NCI-H526 treated with DMSO at 0.1 percent for 48 hours (cell line): ENCODE measurements around the gene MORC3.
"Not testable (repeated sequence)": the region's sequence is repeated elsewhere in the genome, so short reads cannot be mapped to it uniquely, and the experiment has no call there.

ENCODE experiments used
- DNase-seq: peaks from one replicate; lab custom pipeline; 2025; lab: John Stamatoyannopoulos, UW

MORC3 gene

GRCh38 chr21:36319767-36320420 is at the start of gene MORC3:
TSS of gene MORC3 (plus strand) at chr21:36320197. CDS start at chr21:36320265, 68 bp downstream.
- peak; percentile 99 for DNase-seq

- not testable (repeated sequence) for DNase-seq
These were observed 49.0 kb upstream of the MORC3 start for GRCh38 chr21:36270786-36271695.

GRCh38 chr21:36274128-36274527 is 45.9 kb upstream of the MORC3 start:
- no peak for DNase-seq

- DNase-seq, result no peak
These were observed 37.3 kb upstream of the MORC3 start for GRCh38 chr21:36282568-36283230.

DNA sequence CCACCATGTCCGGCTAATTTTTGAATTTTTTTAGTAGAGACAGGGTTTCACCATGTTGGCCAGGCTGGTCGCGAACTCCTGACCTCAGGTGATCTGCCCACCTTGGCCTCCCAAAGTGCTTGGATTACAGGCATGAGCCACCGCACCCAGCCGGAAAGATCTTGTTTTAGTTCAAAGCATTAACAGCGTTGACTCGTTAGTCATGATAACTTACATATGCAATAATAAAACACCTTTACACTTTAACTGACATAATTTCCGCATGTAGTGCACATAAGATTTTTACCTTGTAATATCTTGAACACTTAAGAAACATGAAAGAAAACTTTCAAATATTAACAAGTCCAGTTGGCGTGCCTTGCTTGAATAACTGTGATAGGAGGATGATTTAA is 36.8 kb upstream of the MORC3 start:
- DNase-seq, result not testable (repeated sequence)

GRCh38 chr21:36288651-36289243 is 31.2 kb upstream of the MORC3 start:
- peak; percentile 37 for DNase-seq

- DNase-seq, result no peak
These were observed 28.5 kb upstream of the MORC3 start for GRCh38 chr21:36291509-36291908.

DNA sequence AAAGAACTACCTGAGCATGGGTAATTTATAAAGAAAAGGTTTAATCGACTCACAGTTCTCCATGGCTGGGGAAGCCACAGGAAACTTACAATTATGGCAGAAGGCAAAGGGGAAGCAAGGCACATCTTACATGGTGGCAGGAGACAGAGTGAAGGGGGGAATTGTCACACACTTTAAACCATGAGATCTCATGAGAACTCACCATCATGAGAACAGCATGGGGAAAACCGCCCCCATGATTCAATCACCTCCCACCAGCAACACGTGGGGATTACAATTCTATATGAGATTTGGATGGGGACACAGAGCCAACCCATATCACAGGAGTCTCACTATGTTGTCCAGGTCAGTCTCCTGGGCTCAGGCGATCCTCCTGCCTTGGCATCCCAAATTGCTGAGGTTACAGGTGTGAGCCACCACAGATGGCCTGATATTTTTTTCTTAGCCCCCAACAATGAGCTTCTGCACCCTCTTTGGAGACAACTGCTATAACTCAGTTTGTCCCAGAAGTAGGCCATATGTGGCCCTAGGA is 22.5 kb upstream of the MORC3 start:
- DNase-seq, result no peak

DNA sequence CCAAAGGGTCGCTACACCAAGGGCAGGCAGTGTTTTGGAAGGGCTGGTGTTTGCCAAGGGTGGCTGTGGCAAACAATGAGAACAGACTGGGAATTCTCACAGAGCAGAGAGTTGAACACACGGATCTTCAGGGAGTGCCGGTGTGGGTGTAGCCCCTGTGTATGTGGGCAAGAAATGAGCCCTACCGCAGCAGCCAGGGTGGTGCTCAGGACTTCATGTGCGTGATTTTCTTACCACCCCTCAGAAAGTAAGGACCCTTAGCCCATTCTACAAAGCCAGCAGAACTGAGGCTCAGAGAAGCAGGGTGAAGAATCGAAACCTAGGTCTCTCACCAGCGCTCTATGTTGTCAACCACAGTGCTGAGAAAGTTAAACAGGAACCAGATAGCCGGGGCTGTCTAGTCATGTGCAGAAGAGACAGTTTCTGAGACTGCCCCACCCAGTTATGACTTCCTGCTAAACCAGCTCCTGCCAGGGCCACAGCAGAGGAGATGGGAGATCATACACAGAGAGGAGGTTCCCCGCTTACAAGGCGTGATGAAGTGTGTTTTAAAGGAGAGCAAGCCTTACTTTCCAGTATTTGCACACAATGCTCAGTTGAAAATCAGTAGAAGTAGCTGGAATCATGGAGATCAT is 21.9 kb upstream of the MORC3 start:
- peak; percentile 23 for DNase-seq

DNA sequence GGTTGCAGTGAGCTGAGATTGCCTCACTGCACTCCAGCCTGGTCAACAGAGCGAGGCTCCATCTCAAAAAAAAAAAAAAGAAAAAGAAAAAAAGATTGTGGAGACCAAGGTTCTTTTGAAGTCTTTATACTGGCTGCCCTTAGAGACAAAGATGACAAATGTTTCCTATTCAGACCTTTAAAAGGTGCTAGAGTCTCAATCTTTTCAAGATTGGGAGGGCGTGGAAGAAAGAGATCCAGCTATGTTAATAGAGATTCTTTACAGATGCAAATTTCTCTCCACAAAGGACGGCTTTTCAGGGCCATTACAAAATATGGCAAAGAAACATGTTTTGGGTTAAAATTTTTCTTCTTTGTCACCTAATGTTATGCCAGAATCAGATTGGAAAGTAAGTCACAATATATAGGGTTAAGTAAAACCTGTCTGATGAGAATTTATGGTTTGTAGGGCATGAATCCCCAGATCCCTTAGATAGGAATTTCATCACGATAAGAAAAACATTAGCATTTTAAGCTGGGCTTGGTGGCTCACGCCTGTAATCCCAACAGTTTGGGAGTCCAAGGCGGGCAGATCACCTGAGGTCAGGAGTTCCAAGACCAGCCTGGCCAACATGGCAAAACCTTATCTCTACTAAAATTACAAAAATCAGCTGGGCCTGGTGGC is 13.0 kb upstream of the MORC3 start:
- no peak for DNase-seq

DNA sequence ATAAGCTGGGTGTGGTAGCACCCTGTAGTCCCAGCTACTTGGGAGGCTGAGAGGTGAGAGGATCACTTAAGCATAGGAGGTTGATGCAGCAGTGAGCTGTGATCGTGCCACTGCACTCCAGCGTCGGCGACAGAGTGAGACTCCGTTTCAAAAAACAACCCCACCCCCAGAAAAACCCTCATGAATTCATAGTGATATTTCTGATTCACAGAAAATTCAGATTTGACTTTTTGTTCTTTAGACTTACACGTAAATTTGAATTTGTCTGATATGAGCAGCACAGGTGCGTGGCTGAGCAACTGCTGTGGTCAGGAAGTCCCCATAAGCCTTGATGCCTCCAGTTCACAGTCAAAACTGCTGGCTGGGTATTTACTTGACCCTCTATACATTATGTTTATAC is 10.0 kb upstream of the MORC3 start:
- no peak for DNase-seq

DNA sequence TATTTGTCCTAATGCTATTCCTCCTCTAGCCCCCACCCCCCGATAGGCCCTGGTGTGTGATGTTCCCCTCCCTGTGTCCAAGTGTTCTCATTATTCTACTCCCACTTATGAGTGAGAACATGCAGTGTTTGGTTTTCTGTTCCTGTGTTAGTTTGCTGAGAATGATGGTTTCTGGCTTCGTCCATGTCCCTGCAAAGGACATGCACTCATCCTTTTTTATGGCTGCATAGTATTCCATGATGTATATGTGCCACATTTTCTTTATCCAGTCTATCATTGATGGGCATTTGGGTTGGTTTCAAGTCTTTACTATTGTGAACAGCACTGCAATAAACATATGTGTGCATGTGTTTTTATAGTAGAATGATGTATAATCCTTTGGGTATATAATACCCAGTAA is 6.6 kb upstream of the MORC3 start:
- not testable (repeated sequence) for DNase-seq

- not testable (repeated sequence) for DNase-seq
These were observed 4.0 kb upstream of the MORC3 start for GRCh38 chr21:36316045-36316444.

GRCh38 chr21:36316872-36317484 is 3.0 kb upstream of the MORC3 start:
- no peak for DNase-seq

DNA sequence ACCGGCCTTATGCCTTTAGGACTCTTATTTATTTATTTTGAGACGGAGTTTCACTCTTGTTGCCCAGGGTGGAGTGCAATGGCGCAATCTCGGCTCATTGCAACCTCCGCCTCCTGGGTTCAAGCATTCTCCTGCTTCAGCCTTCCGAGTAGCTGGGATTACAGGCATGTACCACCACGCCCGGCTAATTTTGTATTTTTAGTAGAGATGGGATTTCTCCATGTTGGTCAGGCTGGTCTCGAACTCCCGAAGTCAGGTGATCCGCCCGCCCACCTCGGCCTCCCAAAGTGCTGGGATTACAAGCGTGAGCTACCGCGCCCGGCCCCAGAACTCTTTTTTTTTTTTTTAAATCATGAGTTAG is 611 bp upstream of the MORC3 start:
- not testable (repeated sequence) for DNase-seq

- peak; percentile 75 for DNase-seq
These were observed 676 bp downstream of the MORC3 start for GRCh38 chr21:36320421-36321324.

- DNase-seq, result peak; percentile 37
These were observed 1.5 kb downstream of the MORC3 start for GRCh38 chr21:36321325-36322082.

DNA sequence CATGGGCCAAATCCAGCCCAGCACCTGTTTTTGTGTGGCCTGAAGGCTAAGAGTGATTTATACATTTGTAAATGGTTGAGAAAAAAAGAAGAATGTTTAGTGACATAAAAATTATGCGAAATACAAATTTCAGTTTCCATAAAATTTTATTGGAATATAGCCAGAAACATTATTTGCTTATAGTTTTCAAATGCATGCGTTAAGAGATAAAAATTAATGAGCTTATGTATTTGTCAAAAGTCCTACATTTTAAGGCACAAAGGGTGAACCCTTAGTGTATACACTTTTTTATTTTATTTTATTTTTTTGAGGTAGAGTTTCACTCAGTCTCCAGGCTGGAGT is 2.1 kb downstream of the MORC3 start:
- no peak for DNase-seq

DNA sequence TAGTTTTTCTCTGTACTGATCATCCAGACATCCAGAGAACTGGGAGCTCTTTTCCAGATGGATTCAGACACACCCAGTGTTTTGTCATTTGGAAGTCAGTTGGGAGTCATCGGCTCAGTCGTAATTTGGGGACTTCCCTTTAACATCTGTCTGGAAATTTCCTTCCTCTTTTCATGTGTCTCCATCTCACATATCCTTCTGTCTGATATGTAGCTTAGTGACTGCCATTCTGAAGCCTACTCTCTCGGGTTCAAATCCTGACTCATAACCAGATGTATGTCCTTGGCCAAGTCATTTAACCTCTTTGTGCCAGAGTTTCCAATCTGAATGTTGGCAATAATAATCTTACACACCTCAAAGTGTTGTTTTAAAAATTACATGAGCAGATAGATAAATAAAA is 3.0 kb downstream of the MORC3 start:
- no peak for DNase-seq
